ENCODE data around the gene XK.

GRCh38 chrX:37746951-37747350 lies 61.4 kb downstream of the XK start:
- TF ChIP-seq, protein P1, sequence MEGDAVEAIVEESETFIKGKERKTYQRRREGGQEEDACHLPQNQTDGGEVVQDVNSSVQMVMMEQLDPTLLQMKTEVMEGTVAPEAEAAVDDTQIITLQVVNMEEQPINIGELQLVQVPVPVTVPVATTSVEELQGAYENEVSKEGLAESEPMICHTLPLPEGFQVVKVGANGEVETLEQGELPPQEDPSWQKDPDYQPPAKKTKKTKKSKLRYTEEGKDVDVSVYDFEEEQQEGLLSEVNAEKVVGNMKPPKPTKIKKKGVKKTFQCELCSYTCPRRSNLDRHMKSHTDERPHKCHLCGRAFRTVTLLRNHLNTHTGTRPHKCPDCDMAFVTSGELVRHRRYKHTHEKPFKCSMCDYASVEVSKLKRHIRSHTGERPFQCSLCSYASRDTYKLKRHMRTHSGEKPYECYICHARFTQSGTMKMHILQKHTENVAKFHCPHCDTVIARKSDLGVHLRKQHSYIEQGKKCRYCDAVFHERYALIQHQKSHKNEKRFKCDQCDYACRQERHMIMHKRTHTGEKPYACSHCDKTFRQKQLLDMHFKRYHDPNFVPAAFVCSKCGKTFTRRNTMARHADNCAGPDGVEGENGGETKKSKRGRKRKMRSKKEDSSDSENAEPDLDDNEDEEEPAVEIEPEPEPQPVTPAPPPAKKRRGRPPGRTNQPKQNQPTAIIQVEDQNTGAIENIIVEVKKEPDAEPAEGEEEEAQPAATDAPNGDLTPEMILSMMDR (IDR thresholded peaks at IDR 0.05; ENCODE audit: low read length): no peak
- no peak for TF ChIP-seq EZH2 (IDR thresholded peaks at IDR 0.05; ENCODE audit: borderline replicate concordance, low read length)
